Astrocyte (in vitro differentiated cells and primary cell): ENCODE data around the gene MTRFR. TPM values are rescaled to one million over a fixed set of nuclear protein-coding genes. Genes with fewer than 3 reads are reported as not detected.

Source experiments
- DNase-seq: peaks from one replicate; pipeline ENCODE4 v3.0.0-alpha.2; 2010; ENCODE audit warnings: low read depth
- FAIRE-seq: peaks from 2 replicates; lab custom pipeline; 2011; peaks lifted over from hg19 to GRCh38; lab: Jason Lieb, UNC
- H2AFZ ChIP-seq: 2 replicates; pipeline ENCODE4 v1.6.0; 2012; ENCODE audit warnings: low read depth, low read length, inconsistent platforms
- H3K27ac ChIP-seq: 2 replicates; pipeline ENCODE4 v1.5.1; 2011; ENCODE audit warnings: low read depth, low read length, inconsistent platforms
- H3K27me3 ChIP-seq: 2 replicates; pipeline ENCODE4 v1.6.0; 2011; ENCODE audit warnings: low read length, inconsistent platforms; ENCODE audit not compliant: insufficient read depth
- H3K36me3 ChIP-seq: 2 replicates; pipeline ENCODE4 v1.5.1; 2011; ENCODE audit warnings: low read length, inconsistent platforms; ENCODE audit not compliant: insufficient read depth
- H3K4me1 ChIP-seq: 2 replicates; pipeline ENCODE4 v1.5.1; 2011; ENCODE audit warnings: low read length, inconsistent platforms; ENCODE audit not compliant: insufficient read depth
- H3K4me2 ChIP-seq: 2 replicates; pipeline ENCODE4 v1.6.0; 2012; ENCODE audit warnings: low read length, inconsistent platforms
- H3K4me3 ChIP-seq: 2 replicates; pipeline ENCODE4 v1.5.1; 2011; ENCODE audit warnings: low read depth, mild to moderate bottlenecking, low read length, inconsistent platforms; ENCODE audit not compliant: insufficient read depth
- H3K79me2 ChIP-seq: 2 replicates; pipeline ENCODE4 v1.6.0; 2012; ENCODE audit warnings: mild to moderate bottlenecking, low read length, inconsistent platforms; ENCODE audit not compliant: insufficient read depth
- H3K9ac ChIP-seq: 2 replicates; pipeline ENCODE4 v1.6.0; 2012; ENCODE audit warnings: mild to moderate bottlenecking, low read length, inconsistent platforms
- H3K9me3 ChIP-seq: 2 replicates; pipeline ENCODE4 v1.5.1; 2012; ENCODE audit warnings: low read depth, mild to moderate bottlenecking, low read length, inconsistent platforms; ENCODE audit not compliant: insufficient read depth
- H4K20me1 ChIP-seq: 2 replicates; pipeline ENCODE4 v1.6.0; 2012; ENCODE audit warnings: low read length, inconsistent platforms; ENCODE audit not compliant: insufficient read depth
- H3K27ac Mint-ChIP-seq: one replicate; pipeline ENCODE4 v1.8.0; 2021; ENCODE audit warnings: mild to moderate bottlenecking, mixed read lengths; ENCODE audit not compliant: unreplicated experiment
- H3K27me3 Mint-ChIP-seq: one replicate; pipeline ENCODE4 v1.8.0; 2021; ENCODE audit warnings: low read depth, mixed read lengths; ENCODE audit not compliant: unreplicated experiment
- H3K36me3 Mint-ChIP-seq: one replicate; pipeline ENCODE4 v1.8.0; 2021; ENCODE audit warnings: low read depth, mixed read lengths; ENCODE audit not compliant: unreplicated experiment
- H3K4me1 Mint-ChIP-seq: one replicate; pipeline ENCODE4 v1.8.0; 2021; ENCODE audit warnings: low read depth, mixed read lengths; ENCODE audit not compliant: unreplicated experiment
- H3K4me3 Mint-ChIP-seq: one replicate; pipeline ENCODE4 v1.8.0; 2021; ENCODE audit warnings: mild to moderate bottlenecking, moderate library complexity, mixed read lengths; ENCODE audit not compliant: unreplicated experiment
- H3K9me3 Mint-ChIP-seq: one replicate; pipeline ENCODE4 v1.8.0; 2021; ENCODE audit warnings: mild to moderate bottlenecking, mixed read lengths; ENCODE audit not compliant: unreplicated experiment
- CTCF ChIP-seq: IDR thresholded peaks from 2 replicates; pipeline ENCODE4 v1.5.1; 2011; ENCODE audit warnings: low read depth, mild to moderate bottlenecking, inconsistent platforms, low read length, moderate library complexity; ENCODE audit not compliant: insufficient read depth
- EZH2 ChIP-seq: IDR thresholded peaks from 2 replicates; pipeline ENCODE4 v1.6.1; 2012; ENCODE audit warnings: mild to moderate bottlenecking, low read length, inconsistent platforms; ENCODE audit not compliant: insufficient read depth
- total RNA-seq: library from RNA; stranded (reverse); gene quantifications from 2 replicates; pipeline ENCODE4 v1.2.1, GENCODE V29; 2021

MTRFR gene
- total RNA-seq, 1 donor from 2014 or later = 12.4 TPM

- Mint-ChIP-seq H3K9me3 (no peaks in the 10 kb centered on the region), H3K27ac (no peak overlapping the region), H3K4me1 (peaks cover 5% of the 10 kb centered on the region), H3K36me3 (peaks cover 3% of the 10 kb centered on the region), H3K27me3 (no peaks in the 10 kb centered on the region), H3K4me3 (no peak overlapping the region)
- peaks cover 35% of the 10 kb centered on the region for H3K4me1 ChIP-seq
- no peaks in the 10 kb centered on the region for H3K9me3 ChIP-seq
- H3K79me2 ChIP-seq = peaks cover 53% of the 10 kb centered on the region
- H3K36me3 ChIP-seq = peaks cover 3% of the 10 kb centered on the region
- H3K9ac ChIP-seq = peak overlapping the region; percentile 97
- H3K27ac ChIP-seq = peak overlapping the region; percentile 88
- DNase-seq (no peak), FAIRE-seq (no peak)
- peaks cover 33% of the 10 kb centered on the region for H4K20me1 ChIP-seq
- TF ChIP-seq EZH2 (no peak), CTCF (no peak)
- H2AFZ ChIP-seq = peak overlapping the region; percentile 62
- peak overlapping the region; percentile 100 for H3K4me2 ChIP-seq
- H3K27me3 ChIP-seq = no peaks in the 10 kb centered on the region
- peak overlapping the region; percentile 97 for H3K4me3 ChIP-seq
Observed at GRCh38 chr12:123271001-123271668, 37.9 kb downstream of the MTRFR start.

GRCh38 chr12:123273166-123273565 lies 39.9 kb downstream of the MTRFR start:
- no peak overlapping the region for H3K4me3 ChIP-seq
- H3K79me2 ChIP-seq = peaks cover 33% of the 10 kb centered on the region
- no peaks in the 10 kb centered on the region for H3K27me3 Mint-ChIP-seq
- H3K27ac Mint-ChIP-seq = peak overlapping the region; percentile 47
- peak overlapping the region; percentile 62 for H3K4me3 Mint-ChIP-seq
- H3K36me3 ChIP-seq = no peaks in the 10 kb centered on the region
- peaks cover 28% of the 10 kb centered on the region for H3K4me1 ChIP-seq
- no peak overlapping the region for H3K4me2 ChIP-seq
- H3K36me3 Mint-ChIP-seq = no peaks in the 10 kb centered on the region
- no peak overlapping the region for H3K27ac ChIP-seq
- H4K20me1 ChIP-seq = peaks cover 12% of the 10 kb centered on the region
- no peaks in the 10 kb centered on the region for H3K9me3 ChIP-seq
- no peak overlapping the region for H3K9ac ChIP-seq
- H3K9me3 Mint-ChIP-seq = no peaks in the 10 kb centered on the region
- DNase-seq (no peak), FAIRE-seq (no peak)
- H3K4me1 Mint-ChIP-seq = peaks cover 3% of the 10 kb centered on the region
- H3K27me3 ChIP-seq = no peaks in the 10 kb centered on the region
- no peak overlapping the region for H2AFZ ChIP-seq
- TF ChIP-seq CTCF = no peak
- no peak for TF ChIP-seq EZH2

GRCh38 chr12:123278101-123278627 lies 44.9 kb downstream of the MTRFR start:
- Mint-ChIP-seq H3K4me3 (no peak overlapping the region), H3K4me1 (no peaks in the 10 kb centered on the region), H3K27me3 (no peaks in the 10 kb centered on the region)

More at GRCh38 chr12:123278101-123278627, 44.9 kb downstream of the MTRFR start:
- DNase-seq (no peak), FAIRE-seq (no peak)
- H3K9ac ChIP-seq = no peak overlapping the region
- TF ChIP-seq CTCF (no peak), EZH2 (no peak)
- H3K27me3 ChIP-seq = no peaks in the 10 kb centered on the region
- no peak overlapping the region for H3K4me3 ChIP-seq
- H3K9me3 Mint-ChIP-seq = no peaks in the 10 kb centered on the region
- H4K20me1 ChIP-seq = no peaks in the 10 kb centered on the region
- H3K36me3 Mint-ChIP-seq = peaks cover 2% of the 10 kb centered on the region
- H3K27ac Mint-ChIP-seq = no peak overlapping the region
- no peaks in the 10 kb centered on the region for H3K36me3 ChIP-seq
- no peak overlapping the region for H2AFZ ChIP-seq
- H3K4me2 ChIP-seq = no peak overlapping the region
- H3K27ac ChIP-seq = no peak overlapping the region
- no peaks in the 10 kb centered on the region for H3K4me1 ChIP-seq
- no peaks in the 10 kb centered on the region for H3K79me2 ChIP-seq
- H3K9me3 ChIP-seq = no peaks in the 10 kb centered on the region
